Retinal pigment epithelial cell (primary cell): ENCODE results near the gene PSMA4.

Experiments used
- DNase-seq: peaks from one replicate; pipeline ENCODE4 v3.0.0-alpha.2; 2010; ENCODE audit warnings: low read depth
- H3K4me3 ChIP-seq: 2 replicates; pipeline ENCODE4 v1.5.1; 2011; ENCODE audit warnings: mild to moderate bottlenecking, low read length, control low read depth, moderate library complexity
- TF ChIP-seq, protein P1 (sequence below): conservative IDR thresholded peaks from 2 replicates; pipeline ENCODE4 v1.5.1; 2011; ENCODE audit warnings: low read depth, low read length, control low read depth, inconsistent platforms

Gene PSMA4

DNA sequence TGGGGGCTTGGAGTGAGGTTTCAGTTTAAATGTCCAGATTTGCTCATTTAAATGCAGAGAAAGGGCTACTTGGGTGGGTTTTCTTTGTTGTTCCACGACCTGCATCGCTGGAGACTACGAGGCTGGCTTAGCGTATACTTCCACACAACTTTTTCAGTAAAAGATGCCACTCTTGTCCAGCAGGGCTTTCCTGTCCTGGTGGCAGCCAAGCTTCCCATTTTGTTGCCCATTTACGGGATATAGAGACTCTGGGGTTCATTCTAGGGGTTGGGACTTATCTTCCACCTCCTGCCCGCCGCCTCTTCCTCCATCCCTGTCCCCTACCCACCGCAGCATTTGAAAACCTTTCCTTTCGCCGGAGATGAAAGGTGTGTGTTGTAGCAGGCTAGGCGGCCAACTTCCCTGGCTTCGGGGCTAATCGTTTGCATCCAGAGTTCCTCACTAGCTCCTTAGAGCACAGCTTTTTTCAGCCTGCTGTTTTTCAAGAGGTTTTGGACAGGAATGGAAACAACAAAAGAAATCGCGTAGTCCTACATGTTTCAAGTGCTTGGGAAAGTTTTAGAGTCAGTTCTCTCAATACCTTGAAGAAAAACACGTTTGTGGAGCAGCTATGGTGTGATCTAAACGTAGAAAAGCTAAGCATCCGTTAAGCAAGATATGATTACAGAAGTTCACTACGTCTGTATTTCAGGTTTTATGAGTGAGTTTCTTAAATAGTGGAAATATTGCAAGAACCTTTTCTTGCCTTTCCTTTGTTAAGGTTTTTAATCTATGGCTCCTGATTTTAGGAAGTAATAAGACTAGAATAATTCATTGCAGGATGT, 25.9 kb downstream of the PSMA4 start:
- TF ChIP-seq, protein P1, sequence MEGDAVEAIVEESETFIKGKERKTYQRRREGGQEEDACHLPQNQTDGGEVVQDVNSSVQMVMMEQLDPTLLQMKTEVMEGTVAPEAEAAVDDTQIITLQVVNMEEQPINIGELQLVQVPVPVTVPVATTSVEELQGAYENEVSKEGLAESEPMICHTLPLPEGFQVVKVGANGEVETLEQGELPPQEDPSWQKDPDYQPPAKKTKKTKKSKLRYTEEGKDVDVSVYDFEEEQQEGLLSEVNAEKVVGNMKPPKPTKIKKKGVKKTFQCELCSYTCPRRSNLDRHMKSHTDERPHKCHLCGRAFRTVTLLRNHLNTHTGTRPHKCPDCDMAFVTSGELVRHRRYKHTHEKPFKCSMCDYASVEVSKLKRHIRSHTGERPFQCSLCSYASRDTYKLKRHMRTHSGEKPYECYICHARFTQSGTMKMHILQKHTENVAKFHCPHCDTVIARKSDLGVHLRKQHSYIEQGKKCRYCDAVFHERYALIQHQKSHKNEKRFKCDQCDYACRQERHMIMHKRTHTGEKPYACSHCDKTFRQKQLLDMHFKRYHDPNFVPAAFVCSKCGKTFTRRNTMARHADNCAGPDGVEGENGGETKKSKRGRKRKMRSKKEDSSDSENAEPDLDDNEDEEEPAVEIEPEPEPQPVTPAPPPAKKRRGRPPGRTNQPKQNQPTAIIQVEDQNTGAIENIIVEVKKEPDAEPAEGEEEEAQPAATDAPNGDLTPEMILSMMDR: peak; percentile 29
- H3K4me3 ChIP-seq: peak overlapping the region; percentile 68
- no peak for DNase-seq

DNA sequence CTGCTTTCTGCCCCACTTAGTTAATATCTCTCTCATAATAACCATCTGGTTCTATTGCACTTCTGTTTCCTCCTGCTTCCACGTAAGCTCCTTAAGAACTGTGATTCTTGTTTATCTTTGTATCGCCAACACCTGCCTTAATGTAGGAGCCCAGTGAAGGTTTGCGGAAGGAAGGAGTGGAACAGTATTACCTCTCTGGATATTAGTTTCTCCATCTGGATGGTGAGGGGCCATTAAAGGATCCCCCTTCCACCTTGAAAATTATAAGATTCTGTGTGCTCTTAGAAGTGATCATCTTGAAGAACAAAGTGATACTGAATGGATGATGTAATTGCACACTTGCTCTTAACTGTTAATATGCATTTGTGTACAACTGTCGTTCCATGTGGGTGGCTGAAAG, 27.3 kb downstream of the PSMA4 start:
- H3K4me3 ChIP-seq: no peak overlapping the region
- no peak for DNase-seq
- TF ChIP-seq, protein P1: no peak

DNA sequence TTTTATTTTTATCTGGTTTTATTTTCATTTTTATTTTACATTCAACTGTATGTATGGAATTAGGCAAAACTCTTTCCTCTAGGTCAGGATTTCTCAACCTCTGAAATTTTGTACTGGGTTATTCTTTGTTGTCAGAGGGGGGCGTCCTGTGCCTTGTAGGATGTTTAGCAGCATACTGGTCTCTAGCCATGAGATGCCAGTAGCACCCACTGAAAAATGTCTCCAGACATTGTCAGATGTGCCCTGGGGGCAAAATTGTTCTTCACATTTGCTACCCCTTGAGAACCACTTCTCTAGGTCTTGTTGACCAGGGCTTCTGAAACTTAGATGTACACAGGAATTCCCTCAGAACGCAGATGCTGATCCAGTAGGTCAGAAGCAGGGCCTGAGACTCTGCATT, 30.5 kb downstream of the PSMA4 start:
- TF ChIP-seq, protein P1: no peak
- no peak for DNase-seq
- no peak overlapping the region for H3K4me3 ChIP-seq

DNA sequence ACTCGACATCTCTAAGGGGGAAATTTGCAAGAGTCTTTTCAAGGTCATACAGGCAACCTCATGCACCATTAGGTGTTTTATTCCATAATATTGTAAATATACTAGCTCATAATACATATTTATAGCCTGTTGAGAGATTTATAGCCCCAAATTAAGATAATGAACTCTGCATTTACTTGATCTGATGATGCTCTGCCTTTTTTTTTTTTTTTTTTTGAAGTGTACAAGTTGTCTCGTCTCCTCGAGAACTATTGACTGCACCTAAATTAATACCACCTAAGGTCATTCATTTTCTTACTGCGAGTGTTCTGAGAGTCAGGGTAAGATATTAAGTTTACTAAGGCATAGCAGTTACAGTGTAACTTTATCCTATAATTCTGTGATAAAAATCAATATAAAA, 31.1 kb downstream of the PSMA4 start:
- TF ChIP-seq, protein P1: no peak

DNA sequence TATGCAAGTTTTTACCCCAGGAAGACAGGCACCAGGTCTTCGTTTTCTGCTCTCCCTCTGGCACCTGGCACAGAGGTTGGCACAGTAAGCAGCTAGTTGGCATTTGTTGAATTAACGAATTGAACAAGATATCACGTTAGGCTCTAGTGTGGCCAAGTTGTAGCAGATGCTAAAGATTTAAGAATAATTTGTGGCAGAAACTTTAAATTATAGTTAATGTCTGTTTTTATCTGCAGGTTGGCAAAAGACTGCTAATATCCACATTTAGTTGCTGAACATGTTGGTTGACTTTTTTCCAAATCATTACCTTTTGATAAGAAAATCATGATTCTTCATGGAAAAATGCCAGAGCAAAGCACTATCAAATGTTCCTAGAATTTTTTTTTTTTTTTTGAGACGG, 33.2 kb downstream of the PSMA4 start:
- H3K4me3 ChIP-seq: no peak overlapping the region
- TF ChIP-seq, protein P1: no peak
- DNase-seq: no peak

More for the DNA sequence above, 31.1 kb downstream of the PSMA4 start:
- no peak overlapping the region for H3K4me3 ChIP-seq
- DNase-seq: no peak

DNA sequence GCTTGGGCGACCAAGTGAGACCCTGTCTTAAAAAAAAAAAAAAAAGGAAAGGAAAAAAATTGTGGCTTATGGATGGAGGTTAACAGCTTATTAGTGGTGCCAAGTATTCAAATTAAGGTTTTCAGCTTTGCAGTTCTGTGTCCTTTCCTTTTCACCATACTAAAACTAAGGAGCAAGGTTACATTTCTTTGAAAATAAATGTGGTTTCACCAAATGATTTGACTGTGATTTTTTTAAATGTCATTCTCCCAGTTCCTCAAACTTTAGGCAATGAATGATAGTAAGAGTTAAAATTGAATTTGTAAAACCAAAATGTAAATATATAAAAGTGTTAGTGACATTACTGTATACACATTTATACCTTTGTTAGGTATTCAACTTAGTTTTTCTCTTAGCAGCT, 34.7 kb downstream of the PSMA4 start:
- H3K4me3 ChIP-seq: no peak overlapping the region
- TF ChIP-seq, protein P1: no peak
- DNase-seq: no peak

DNA sequence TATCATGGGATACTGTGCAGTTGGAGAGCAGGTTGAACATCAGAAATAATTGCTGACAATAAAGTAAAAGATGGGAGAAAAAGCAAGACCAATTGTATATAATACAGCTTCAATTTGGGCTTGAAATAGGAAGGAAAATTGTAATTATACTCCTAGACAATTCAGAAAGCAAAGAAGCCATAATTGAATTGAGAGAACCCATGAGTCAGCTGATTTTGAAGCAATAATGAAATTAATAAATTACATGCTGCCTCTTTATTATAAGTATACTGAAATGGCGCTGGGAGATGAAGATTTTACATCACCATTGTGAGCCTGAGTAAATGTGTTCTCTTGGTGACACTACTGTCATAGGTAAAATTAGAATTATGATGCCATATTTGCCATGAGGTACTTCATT, 57.3 kb downstream of the PSMA4 start:
- no peak overlapping the region for H3K4me3 ChIP-seq
- TF ChIP-seq, protein P1: no peak
- DNase-seq: no peak
